Trophoblast cell (in vitro differentiated cells and primary cell): ENCODE results near the gene BMPER.
A peak's percentile ranks its signal among the peaks of the same experiment; 100 is the strongest.

ENCODE experiments used
- DNase-seq, 2 donors: peaks; one replicate each; pipeline ENCODE4 v3.0.0-alpha.2; 2016
- H2AFZ ChIP-seq: 2 replicates; pipeline ENCODE4 v1.6.1; 2013; ENCODE audit warnings: low read length, moderate library complexity, mild to moderate bottlenecking; ENCODE audit not compliant: insufficient read depth, poor library complexity
- H2AK5ac ChIP-seq: 2 replicates; pipeline ENCODE4 v1.6.1; 2013; ENCODE audit warnings: mild to moderate bottlenecking, low read length
- H2BK120ac ChIP-seq: 2 replicates; pipeline ENCODE4 v1.6.1; 2013; ENCODE audit warnings: low read length, mild to moderate bottlenecking, moderate library complexity; ENCODE audit not compliant: insufficient read depth, poor library complexity
- H2BK12ac ChIP-seq: 2 replicates; pipeline ENCODE4 v1.6.1; 2013; ENCODE audit warnings: mild to moderate bottlenecking, low read length, moderate library complexity
- H2BK5ac ChIP-seq: 2 replicates; pipeline ENCODE4 v1.6.1; 2013; ENCODE audit warnings: low read length, low read depth, moderate library complexity, mild to moderate bottlenecking; ENCODE audit not compliant: poor library complexity
- H3K14ac ChIP-seq: 2 replicates; pipeline ENCODE4 v1.6.1; 2013; ENCODE audit warnings: mild to moderate bottlenecking, low read length
- H3K18ac ChIP-seq: 2 replicates; pipeline ENCODE4 v1.6.1; 2013; ENCODE audit warnings: mild to moderate bottlenecking, low read length
- H3K23ac ChIP-seq: 2 replicates; pipeline ENCODE4 v1.6.1; 2013; ENCODE audit warnings: low read length
- H3K27ac ChIP-seq: 2 replicates; pipeline ENCODE4 v1.5.1; 2013; ENCODE audit warnings: low read depth, mild to moderate bottlenecking, inconsistent platforms, low read length, moderate library complexity
- H3K27me3 ChIP-seq: 2 replicates; pipeline ENCODE4 v1.6.1; 2013; ENCODE audit warnings: inconsistent platforms, mild to moderate bottlenecking, low read length, moderate library complexity; ENCODE audit not compliant: insufficient read depth
- H3K36me3 ChIP-seq, 2 experiments: 1 replicate in 1 of 2; 2 replicates in 1 of 2; pipeline ENCODE4 v1.6.1; 2013; ENCODE audit warnings: low read length in 2 of 2, mild to moderate bottlenecking in 2 of 2, moderate library complexity in 1 of 2; ENCODE audit not compliant: insufficient read depth in 2 of 2, control insufficient read depth in 1 of 2
- H3K4ac ChIP-seq: 2 replicates; pipeline ENCODE4 v1.6.1; 2013; ENCODE audit warnings: low read depth, mild to moderate bottlenecking, low read length, moderate library complexity
- H3K4me1 ChIP-seq, 2 experiments: 1 replicate in 1 of 2; 2 replicates in 1 of 2; pipeline ENCODE4 v1.6.1; 2013; ENCODE audit warnings: low read length in 2 of 2, mild to moderate bottlenecking in 2 of 2, moderate library complexity in 1 of 2; ENCODE audit not compliant: insufficient read depth in 2 of 2, control insufficient read depth in 1 of 2
- H3K4me2 ChIP-seq: 2 replicates; pipeline ENCODE4 v1.6.1; 2013; ENCODE audit warnings: inconsistent platforms, mild to moderate bottlenecking, low read length, moderate library complexity
- H3K4me3 ChIP-seq: 2 replicates; pipeline ENCODE4 v1.5.1; 2013; ENCODE audit warnings: mild to moderate bottlenecking, low read depth, low read length, inconsistent platforms
- H3K79me1 ChIP-seq: one replicate; pipeline ENCODE4 v1.6.1; 2013; ENCODE audit warnings: low read length
- H3K79me2 ChIP-seq: 2 replicates; pipeline ENCODE4 v1.6.1; 2013; ENCODE audit warnings: low read length, mild to moderate bottlenecking; ENCODE audit not compliant: control insufficient read depth, insufficient read depth, poor library complexity
- H3K9ac ChIP-seq: 2 replicates; pipeline ENCODE4 v1.6.1; 2013; ENCODE audit warnings: mild to moderate bottlenecking, low read length
- H3K9me3 ChIP-seq: 2 replicates; pipeline ENCODE4 v1.6.1; 2013; ENCODE audit warnings: low read depth, mild to moderate bottlenecking, control low read depth, inconsistent platforms, low read length; ENCODE audit not compliant: insufficient read depth
- H4K12ac ChIP-seq: 2 replicates; pipeline ENCODE4 v1.6.1; 2013; ENCODE audit warnings: low read depth, mild to moderate bottlenecking, low read length, moderate library complexity
- H4K8ac ChIP-seq: 2 replicates; pipeline ENCODE4 v1.6.1; 2013; ENCODE audit warnings: low read depth, mild to moderate bottlenecking, low read length, moderate library complexity
- H4K91ac ChIP-seq: one replicate; pipeline ENCODE4 v1.6.1; 2013; ENCODE audit warnings: low read depth, mild to moderate bottlenecking, low read length, moderate library complexity
- WGBS: extraction: QIAGEN DNeasy Blood & Tissue Kit; methylation state at CpG from one replicate; pipeline ENCODE4 v1.1.7; 2013; ENCODE audit warnings: missing lambda C conversion rate; ENCODE audit not compliant: insufficient read length, insufficient coverage; ENCODE audit errors: extremely low coverage; 5-methylcytosine and 5-hydroxymethylcytosine counted together

BMPER gene

GRCh38 chr7:34058801-34059135 is 153.4 kb downstream of the BMPER start:
- H3K36me3 ChIP-seq = no peaks in the 10 kb centered on the region
- no peak overlapping the region for H3K4me2 ChIP-seq
- no peaks in the 10 kb centered on the region for H3K79me2 ChIP-seq
- no peak overlapping the region for H3K9ac ChIP-seq
- no peak overlapping the region for H3K27ac ChIP-seq
- no CpG with 5 or more reads among the region's 1 CpG for WGBS
- no peak overlapping the region for H2BK120ac ChIP-seq
- no peak overlapping the region for H2AK5ac ChIP-seq
- H3K4me3 ChIP-seq = no peak overlapping the region
- no peak overlapping the region for H3K23ac ChIP-seq
- H3K79me1 ChIP-seq = no peaks in the 10 kb centered on the region
- H4K8ac ChIP-seq = no peak overlapping the region
- no peak overlapping the region for H4K12ac ChIP-seq
- H4K91ac ChIP-seq = no peak overlapping the region
- no peak overlapping the region for H2BK5ac ChIP-seq
- H3K9me3 ChIP-seq = no peaks in the 10 kb centered on the region
- no peak overlapping the region for H2AFZ ChIP-seq
- no peak overlapping the region for H2BK12ac ChIP-seq
- no peak overlapping the region for H3K18ac ChIP-seq
- DNase-seq = no peak
- H3K4me1 ChIP-seq = peaks cover 0 to 1% of the 10 kb centered on the region in 2 experiments
- no peak overlapping the region for H3K4ac ChIP-seq
- H3K14ac ChIP-seq = no peak overlapping the region
- no peaks in the 10 kb centered on the region for H3K27me3 ChIP-seq

GRCh38 chr7:34059136-34059828 is 153.9 kb downstream of the BMPER start:
- Histone ChIP-seq H3K79me1 (no peaks in the 10 kb centered on the region), H3K4ac (no peak overlapping the region), H3K4me3 (no peak overlapping the region), H4K8ac (no peak overlapping the region), H3K4me2 (no peak overlapping the region), H3K18ac (no peak overlapping the region), H2AFZ (no peak overlapping the region), H2BK5ac (no peak overlapping the region), H3K9ac (no peak overlapping the region), H4K12ac (no peak overlapping the region), H2BK12ac (no peak overlapping the region), H3K27ac (no peak overlapping the region), H3K79me2 (no peaks in the 10 kb centered on the region), H3K36me3 (no peaks in the 10 kb centered on the region), H4K91ac (no peak overlapping the region), H3K9me3 (no peaks in the 10 kb centered on the region), H3K27me3 (no peaks in the 10 kb centered on the region), H3K4me1 (peaks cover 0 to 1% of the 10 kb centered on the region in 2 experiments), H3K23ac (no peak overlapping the region), H2BK120ac (no peak overlapping the region), H3K14ac (no peak overlapping the region), H2AK5ac (no peak overlapping the region)
- peak in 1 of 2 donors; percentile 60 for DNase-seq
- no CpG with 5 or more reads among the region's 8 CpGs for whole genome bisulfite sequencing

- Histone ChIP-seq H3K9me3 (no peaks in the 10 kb centered on the region), H3K4ac (no peak overlapping the region), H2AFZ (no peak overlapping the region), H3K79me2 (no peaks in the 10 kb centered on the region), H3K27me3 (no peaks in the 10 kb centered on the region), H3K4me3 (no peak overlapping the region), H4K8ac (no peak overlapping the region), H3K9ac (no peak overlapping the region), H2BK5ac (no peak overlapping the region), H4K91ac (no peak overlapping the region), H3K4me1 (peaks cover 0 to 1% of the 10 kb centered on the region in 2 experiments), H3K23ac (no peak overlapping the region), H3K4me2 (no peak overlapping the region), H2AK5ac (no peak overlapping the region), H3K36me3 (no peaks in the 10 kb centered on the region), H3K18ac (no peak overlapping the region), H2BK120ac (no peak overlapping the region), H3K27ac (no peak overlapping the region), H4K12ac (no peak overlapping the region), H3K79me1 (no peaks in the 10 kb centered on the region), H3K14ac (no peak overlapping the region), H2BK12ac (no peak overlapping the region)
- no CpG with 5 or more reads among the region's 4 CpGs for WGBS
- DNase-seq = peak; percentile 70 to 87
Measured at GRCh38 chr7:34060196-34060947, 155.0 kb downstream of the BMPER start.

DNA sequence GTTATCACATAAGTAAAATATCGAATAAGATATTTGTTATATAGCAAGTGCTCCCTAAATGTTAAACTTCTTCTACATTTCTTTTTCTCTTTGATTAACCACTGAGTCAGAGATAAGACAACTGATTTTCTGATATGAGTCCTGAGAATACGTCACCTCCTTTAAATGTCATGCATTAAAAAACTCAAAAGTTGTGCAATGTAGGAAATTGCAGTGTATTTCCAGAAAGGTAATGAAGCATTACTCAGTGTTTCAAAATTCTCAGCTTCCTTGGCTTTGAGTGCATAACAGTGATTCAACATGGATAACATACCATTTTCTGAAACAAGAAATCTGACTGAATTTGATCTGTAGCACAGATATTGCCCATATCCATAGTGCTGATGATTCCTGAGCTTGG is 155.8 kb downstream of the BMPER start:
- no peak overlapping the region for H3K27ac ChIP-seq
- no peak overlapping the region for H2BK120ac ChIP-seq
- H2AFZ ChIP-seq = no peak overlapping the region
- H3K14ac ChIP-seq = no peak overlapping the region
- no peak overlapping the region for H2BK12ac ChIP-seq
- H3K18ac ChIP-seq = no peak overlapping the region
- no peak overlapping the region for H4K91ac ChIP-seq
- no peak overlapping the region for H2BK5ac ChIP-seq
- H3K4me3 ChIP-seq = no peak overlapping the region
- H3K4me1 ChIP-seq = peaks cover 0 to 1% of the 10 kb centered on the region in 2 experiments
- H3K4me2 ChIP-seq = no peak overlapping the region
- no peak overlapping the region for H4K12ac ChIP-seq
- no peaks in the 10 kb centered on the region for H3K79me1 ChIP-seq
- H3K79me2 ChIP-seq = no peaks in the 10 kb centered on the region
- no peak overlapping the region for H3K9ac ChIP-seq
- H3K36me3 ChIP-seq = no peaks in the 10 kb centered on the region
- no peaks in the 10 kb centered on the region for H3K27me3 ChIP-seq
- DNase-seq = peak; percentile 44 to 100
- no peak overlapping the region for H2AK5ac ChIP-seq
- H3K23ac ChIP-seq = no peak overlapping the region
- H3K4ac ChIP-seq = no peak overlapping the region
- no peak overlapping the region for H4K8ac ChIP-seq
- H3K9me3 ChIP-seq = no peaks in the 10 kb centered on the region
- no CpG with 5 or more reads among the region's 2 CpGs for WGBS
